ENCODE data around the gene PRSS56. TPM values are rescaled to one million over a fixed set of nuclear protein-coding genes. Genes with fewer than 3 reads are reported as not detected.
A peak's percentile ranks its signal among the peaks of the same experiment; 100 is the strongest.

Gene PRSS56
- total RNA-seq, 1 donor from 2014 or later = not detected

- peaks cover 7% of the 10 kb centered on the region for H3K36me3 ChIP-seq (ENCODE audit: control insufficient read depth, insufficient read depth, low read length)
- no peak overlapping the region for H3K4me3 ChIP-seq (ENCODE audit: low read depth, low read length)
- DNase-seq (ENCODE audit: low read depth) (no peak), FAIRE-seq (no peak)
- H3K27me3 ChIP-seq (ENCODE audit: control insufficient read depth, insufficient read depth, low read length) = no peaks in the 10 kb centered on the region
- TF ChIP-seq CTCF (IDR thresholded peaks at IDR 0.05; ENCODE audit: insufficient read depth, low read length, severe bottlenecking) = no peak
Observed at GRCh38 chr2:232547991-232548390, 27.8 kb downstream of the PRSS56 start.

DNA sequence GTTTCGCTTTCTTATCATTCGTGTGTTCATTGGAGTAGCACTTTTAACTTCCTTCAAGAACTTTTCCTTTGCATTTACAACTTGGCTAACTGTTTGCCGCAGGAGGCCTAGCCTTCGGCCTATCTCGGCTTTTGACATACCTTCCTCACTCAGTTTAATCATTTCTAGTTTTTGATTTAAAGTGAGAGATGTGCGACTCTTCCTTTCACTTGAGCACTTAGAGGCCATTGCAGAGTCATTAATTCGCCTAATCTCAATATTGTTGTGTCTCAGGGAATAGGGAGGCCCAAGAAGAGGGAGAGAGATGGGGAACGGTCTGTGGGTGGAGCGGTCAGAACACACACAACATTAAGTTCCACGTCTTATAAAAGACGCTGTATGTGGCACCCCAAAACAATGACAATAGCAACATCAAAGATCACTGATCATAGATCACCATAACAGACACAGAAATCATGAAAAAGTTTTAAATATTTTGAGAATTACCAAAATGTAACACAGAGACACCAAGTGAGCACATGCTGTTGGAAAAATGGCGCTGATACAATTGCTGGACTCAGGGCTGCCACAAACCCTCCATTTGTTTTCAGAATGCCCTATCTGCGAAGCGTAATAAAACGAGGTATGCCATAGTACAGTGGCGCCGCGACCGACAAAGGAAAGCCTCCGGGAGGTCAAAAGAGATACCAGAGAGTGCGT, 29.6 kb downstream of the PRSS56 start:
- H3K27me3 ChIP-seq (ENCODE audit: control insufficient read depth, insufficient read depth, low read length) = no peaks in the 10 kb centered on the region
- peak overlapping the region; percentile 84 for H3K4me3 ChIP-seq (ENCODE audit: low read depth, low read length)
- no peak for TF ChIP-seq CTCF (IDR thresholded peaks at IDR 0.05; ENCODE audit: insufficient read depth, low read length, severe bottlenecking)
- DNase-seq (ENCODE audit: low read depth) = no peak
- no peak for FAIRE-seq
- H3K36me3 ChIP-seq (ENCODE audit: control insufficient read depth, insufficient read depth, low read length) = peaks cover 7% of the 10 kb centered on the region

GRCh38 chr2:232550354-232551249, 30.4 kb downstream of the PRSS56 start, which contains the start of the genes EIF4E2 and TIGD1:
EIF4E2 (plus strand) TSS chr2:232550689; CDS start chr2:232550725, 36 bp downstream.
TIGD1 (minus strand) TSS chr2:232550557; CDS start chr2:232549882, 675 bp downstream.
- peak; percentile 45 for TF ChIP-seq CTCF (IDR thresholded peaks at IDR 0.05; ENCODE audit: insufficient read depth, low read length, severe bottlenecking)
- no peak for FAIRE-seq

DNA sequence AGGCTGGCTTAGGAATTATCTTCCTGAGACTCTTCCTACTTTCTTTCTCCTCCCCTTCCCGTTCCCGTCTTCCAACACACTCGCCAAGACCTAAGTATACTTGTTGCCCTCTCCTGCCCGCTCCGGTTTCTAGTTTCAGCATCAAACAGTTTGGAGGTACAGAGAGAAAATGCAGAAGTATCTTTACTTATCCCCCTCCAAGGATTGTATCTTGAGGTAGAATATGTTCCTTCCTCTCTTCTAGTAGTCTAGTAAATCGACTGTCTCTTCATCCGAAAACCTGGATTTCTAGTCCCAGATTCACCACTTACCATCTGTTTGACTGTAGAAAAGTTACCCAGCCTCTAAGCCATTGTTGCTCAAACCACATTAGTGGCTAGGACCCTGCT, 31.1 kb downstream of the PRSS56 start:
- FAIRE-seq (no peak), DNase-seq (ENCODE audit: low read depth) (no peak)
- TF ChIP-seq CTCF (IDR thresholded peaks at IDR 0.05; ENCODE audit: insufficient read depth, low read length, severe bottlenecking) = no peak
- no peaks in the 10 kb centered on the region for H3K27me3 ChIP-seq (ENCODE audit: control insufficient read depth, insufficient read depth, low read length)
- peak overlapping the region; percentile 84 for H3K4me3 ChIP-seq (ENCODE audit: low read depth, low read length)
- peaks cover 10% of the 10 kb centered on the region for H3K36me3 ChIP-seq (ENCODE audit: control insufficient read depth, insufficient read depth, low read length)

More at GRCh38 chr2:232550354-232551249, 30.4 kb downstream of the PRSS56 start, which contains the start of the genes EIF4E2 and TIGD1:
- Histone ChIP-seq H3K36me3 (ENCODE audit: control insufficient read depth, insufficient read depth, low read length) (peaks cover 8% of the 10 kb centered on the region), H3K27me3 (ENCODE audit: control insufficient read depth, insufficient read depth, low read length) (no peaks in the 10 kb centered on the region), H3K4me3 (ENCODE audit: low read depth, low read length) (peak within 1 kb of the TSS; percentile 84)
- DNase-seq (ENCODE audit: low read depth) = peak; percentile 74

DNA sequence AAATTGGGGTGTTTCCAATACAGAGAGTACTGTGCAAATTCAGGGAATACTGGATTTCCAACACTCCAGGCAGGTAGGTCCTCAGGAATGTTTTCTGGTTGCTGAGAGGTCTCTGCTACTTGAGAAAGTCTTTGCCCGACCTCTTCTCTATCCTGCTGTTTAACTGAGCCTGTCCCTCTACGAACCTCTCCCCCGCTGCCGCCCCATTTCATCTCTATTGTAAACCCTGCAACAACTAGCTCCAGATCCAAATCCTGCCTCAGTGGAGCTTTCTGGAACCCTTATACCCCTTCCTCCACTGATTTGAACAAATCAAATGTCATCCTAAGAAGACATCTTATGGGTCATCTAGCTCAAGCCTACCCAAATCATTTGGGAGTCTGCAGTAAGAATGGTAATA, 31.6 kb downstream of the PRSS56 start:
- H3K36me3 ChIP-seq (ENCODE audit: control insufficient read depth, insufficient read depth, low read length) = peaks cover 9% of the 10 kb centered on the region
- peak overlapping the region; percentile 84 for H3K4me3 ChIP-seq (ENCODE audit: low read depth, low read length)
- DNase-seq (ENCODE audit: low read depth) = no peak
- H3K27me3 ChIP-seq (ENCODE audit: control insufficient read depth, insufficient read depth, low read length) = no peaks in the 10 kb centered on the region
- FAIRE-seq = no peak
- no peak for TF ChIP-seq CTCF (IDR thresholded peaks at IDR 0.05; ENCODE audit: insufficient read depth, low read length, severe bottlenecking)
